Left lung (tissue), 10 donors: ENCODE results near the gene PDE11A. TPM values are rescaled to one million over a fixed set of nuclear protein-coding genes. Genes with fewer than 3 reads are reported as not detected.
"Not testable (repeated sequence)": the region's sequence is repeated elsewhere in the genome, so short reads cannot be mapped to it uniquely, and the experiment has no call there.

Experiments
- ATAC-seq: fragments of 200-7000 bp; cut with Tn5 transposase; one replicate; pipeline ENCODE4 v1.9.1; 2020; ENCODE audit warnings: moderate library complexity
- DNase-seq, 4 donors: peaks; one replicate each; pipeline ENCODE4 v3.0.0-alpha.2; 2013 to 2020
- H3K27ac ChIP-seq, 2 donors: fragments of 200-600 bp; sonication (generic) in 1 of 2; one replicate each; pipeline versions ENCODE4 v1.5.0 to v1.8.0; 2020 to 2021
- H3K27me3 ChIP-seq, 2 donors: fragments of 200-600 bp; sonication (generic) in 1 of 2; one replicate each; pipeline versions ENCODE4 v1.5.0 to v1.8.0; 2020 to 2021
- H3K36me3 ChIP-seq, 2 donors: fragments of 200-600 bp; sonication (generic) in 1 of 2; one replicate each; pipeline versions ENCODE4 v1.5.0 to v1.8.0; 2020 to 2021
- H3K4me1 ChIP-seq, 2 donors: fragments of 200-600 bp; one replicate each; pipeline ENCODE4 v1.8.0; 2021
- H3K4me3 ChIP-seq, 2 donors: fragments of 200-600 bp; sonication (generic) in 1 of 2; one replicate each; pipeline versions ENCODE4 v1.5.0 to v1.8.0; 2020 to 2021; ENCODE audit warnings: mild to moderate bottlenecking in 1 of 2
- H3K9me3 ChIP-seq, 2 donors: fragments of 200-600 bp; sonication (generic) in 1 of 2; one replicate each; pipeline versions ENCODE4 v1.5.0 to v1.8.0; 2020 to 2021
- CTCF ChIP-seq, 2 donors: fragments of 200-600 bp; sonication (generic) in 1 of 2; IDR thresholded peaks; one replicate each; pipeline versions ENCODE4 v1.5.0 to v1.8.0; 2021; ENCODE audit warnings: antibody characterized with exemption in 2 of 2
- intact Hi-C, 2 donors: fragments of 100-400 bp; cut with DNase I; formaldehyde crosslinking; loops; one replicate each; pipeline versions ENCODE4 v1.11.2 to v1.14.2; 2022
- polyA plus RNA-seq, 6 donors: library from polyadenylated mRNA; unstranded; fragments of 120-200 nt; gene quantifications; one replicate each; pipeline ENCODE4 v1.2.1, GENCODE V29; 2013; ENCODE audit not compliant: insufficient read length in 6 of 6
- total RNA-seq, 2 donors: library from RNA; stranded (reverse); fragmentation: NEBNext Ultra II Directional; extraction: Animal tissue kit (Norgen Biotek cat#: 25700); gene quantifications; one replicate each; pipeline ENCODE4 v1.2.1, GENCODE V29; 2021
- donor health status: DM: no; HTN: yes; CAD: no.
- donor health status: DM: no; HTN: no; CAD: no.

Gene PDE11A
- total and polyA plus RNA-seq, 8 donors, result 0.24 to 0.73 (median 0.35) TPM

DNA sequence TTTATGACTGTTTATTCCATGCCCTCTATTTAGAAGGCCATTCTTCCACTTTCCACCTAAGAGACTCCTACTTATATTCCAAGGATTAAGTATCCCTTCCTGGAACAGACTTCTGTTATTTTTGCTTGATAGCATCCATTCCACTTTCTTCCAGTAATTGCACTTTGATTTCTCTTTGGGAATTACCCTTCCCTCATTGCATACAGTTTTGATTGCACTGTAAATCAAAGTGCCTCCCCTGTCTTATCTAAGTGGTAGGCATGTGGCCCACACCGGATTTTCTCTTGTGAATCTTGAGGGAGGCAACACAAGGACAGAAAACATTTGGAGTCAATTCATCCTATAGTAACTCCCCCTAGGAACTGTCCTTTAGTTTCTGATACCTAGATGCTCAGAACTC lies 120.4 kb downstream of the PDE11A start:
- Histone ChIP-seq H3K27me3 (no peaks in the 10 kb centered on the region), H3K4me1 (no peaks in the 10 kb centered on the region), H3K27ac (no peak overlapping the region), H3K9me3 (no peaks in the 10 kb centered on the region), H3K4me3 (no peak overlapping the region), H3K36me3 (no peaks in the 10 kb centered on the region)
- no peak for ATAC-seq
- DNase-seq, result no peak
- intact Hi-C loops, result no loop called here
- TF ChIP-seq CTCF (IDR thresholded peaks at IDR 0.05), result no peak

DNA sequence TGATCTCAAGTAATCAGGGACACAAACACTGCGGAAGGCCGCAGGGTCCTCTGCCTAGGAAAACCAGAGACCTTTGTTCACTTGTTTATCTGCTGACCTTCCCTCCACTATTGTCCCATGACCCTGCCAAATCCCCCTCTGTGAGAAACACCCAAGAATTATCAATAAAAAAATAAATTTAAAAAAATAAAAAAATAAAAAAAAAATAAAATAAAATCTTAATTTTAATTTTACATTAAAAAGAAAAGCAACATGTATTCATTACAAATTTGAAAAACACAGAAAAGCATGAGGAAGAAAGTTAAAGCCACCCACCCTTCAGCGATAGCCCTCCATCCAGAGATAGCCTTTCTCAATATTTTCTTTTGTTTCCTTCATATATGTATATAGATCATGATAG lies 125.0 kb downstream of the PDE11A start:
- H3K9me3 ChIP-seq, intact Hi-C loops, H3K4me3 ChIP-seq, H3K4me1 ChIP-seq, ATAC-seq, DNase-seq, H3K36me3 ChIP-seq, H3K27ac ChIP-seq, H3K27me3 ChIP-seq: not testable (repeated sequence)

- H3K27me3 ChIP-seq, ATAC-seq: not testable (repeated sequence)
- peak in 1 of 4 donors; percentile 28 for DNase-seq
Observed at GRCh38 chr2:177944530-177944929, 128.0 kb downstream of the PDE11A start.

DNA sequence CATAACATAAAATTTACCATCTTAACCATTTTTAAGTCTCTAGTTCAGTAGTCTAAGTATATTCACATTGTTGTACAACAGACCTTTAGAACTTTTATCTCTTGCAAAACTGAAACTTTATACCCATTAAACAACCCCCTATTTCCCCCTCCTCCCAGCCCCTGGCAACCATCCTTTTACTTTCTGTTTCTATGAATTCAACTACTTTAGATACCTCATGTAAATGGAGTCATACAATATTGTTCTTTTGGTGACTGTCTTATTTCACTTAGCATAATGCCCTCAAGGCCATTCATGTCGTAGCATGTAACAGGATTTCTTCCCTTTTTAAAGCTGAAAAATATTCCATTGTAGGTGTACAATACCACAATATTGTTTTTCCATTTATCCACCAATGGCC lies 129.8 kb downstream of the PDE11A start:
- no peaks in the 10 kb centered on the region for H3K36me3 ChIP-seq
- DNase-seq, result no peak
- intact Hi-C loops, result no loop called here
- no peaks in the 10 kb centered on the region for H3K9me3 ChIP-seq
- no peak overlapping the region for H3K4me3 ChIP-seq
- no peak overlapping the region for H3K27ac ChIP-seq
- TF ChIP-seq CTCF (IDR thresholded peaks at IDR 0.05), result no peak
- no peaks in the 10 kb centered on the region for H3K27me3 ChIP-seq
- H3K4me1 ChIP-seq, result no peaks in the 10 kb centered on the region
- ATAC-seq, result no peak

More at GRCh38 chr2:177944530-177944929, 128.0 kb downstream of the PDE11A start:
- intact Hi-C loops, H3K4me3 ChIP-seq, H3K27ac ChIP-seq, H3K9me3 ChIP-seq, H3K4me1 ChIP-seq, H3K36me3 ChIP-seq: not testable (repeated sequence)

DNA sequence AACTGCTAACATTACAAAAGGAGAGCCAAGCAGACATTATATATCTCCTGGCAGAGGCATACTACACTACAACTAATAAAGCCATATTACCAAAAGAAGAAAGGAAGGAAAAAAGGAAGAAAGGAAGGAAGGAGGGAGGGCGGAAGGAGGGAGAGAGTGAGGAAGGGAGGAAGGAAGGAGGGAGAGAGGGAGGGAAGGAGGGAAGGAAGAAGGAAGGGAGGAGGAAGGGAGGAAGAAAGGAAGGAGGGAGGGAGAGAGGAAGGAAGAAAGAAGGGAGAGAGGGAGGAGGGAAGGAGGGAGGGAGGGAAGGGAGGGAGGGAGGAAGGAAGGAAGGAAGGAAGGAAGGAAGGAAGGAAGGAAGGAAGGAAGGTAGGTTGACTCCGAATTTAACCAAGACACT lies 133.4 kb downstream of the PDE11A start:
- H3K4me1 ChIP-seq, result no peaks in the 10 kb centered on the region
- no peak overlapping the region for H3K4me3 ChIP-seq
- intact Hi-C loops, result no loop called here
- TF ChIP-seq CTCF (IDR thresholded peaks at IDR 0.05), result no peak
- no peaks in the 10 kb centered on the region for H3K36me3 ChIP-seq
- no peak overlapping the region for H3K27ac ChIP-seq
- no peaks in the 10 kb centered on the region for H3K9me3 ChIP-seq
- no peak for DNase-seq
- H3K27me3 ChIP-seq, result no peaks in the 10 kb centered on the region
- no peak for ATAC-seq

DNA sequence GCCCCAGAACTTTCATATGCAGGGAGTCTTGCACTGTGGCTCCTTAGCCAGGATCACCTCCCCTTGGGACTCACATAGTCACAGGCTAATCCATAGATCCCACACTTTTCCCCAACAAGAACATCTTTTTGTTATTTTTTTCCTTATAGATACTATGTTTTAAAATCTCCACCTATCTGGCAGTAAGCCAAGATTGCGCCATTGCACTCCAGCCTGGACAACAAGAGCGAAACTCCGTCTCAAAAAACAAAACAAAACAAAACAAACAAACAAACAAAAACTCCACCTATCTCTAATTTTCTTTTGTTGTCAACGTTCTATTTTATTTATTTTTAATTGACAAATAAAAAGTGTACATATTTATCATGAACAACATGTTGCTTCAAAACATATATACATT lies 141.7 kb downstream of the PDE11A start:
- Histone ChIP-seq H3K9me3 (peaks cover 0 to 6% of the 10 kb centered on the region in 2 donors), H3K4me3 (no peak overlapping the region), H3K27me3 (no peaks in the 10 kb centered on the region), H3K36me3 (no peaks in the 10 kb centered on the region), H3K27ac (no peak overlapping the region), H3K4me1 (no peaks in the 10 kb centered on the region)
- TF ChIP-seq CTCF (IDR thresholded peaks at IDR 0.05), result no peak
- intact Hi-C loops, result no loop called here
- ATAC-seq (no peak), DNase-seq (no peak)
